GM12878 (cell line): Measurements from ENCODE around the gene NEU1. TPM values are rescaled to one million over a fixed set of nuclear protein-coding genes. Genes with fewer than 3 reads are reported as not detected.

Experiments
- CBX5 ChIP-seq: sonication (generic); IDR thresholded peaks from 2 replicates; pipeline ENCODE4 v1.6.1; 2016; ENCODE audit warnings: low read depth, moderate library complexity, mild to moderate bottlenecking, inconsistent platforms
- E2F4 ChIP-seq: IDR thresholded peaks from 2 replicates; pipeline ENCODE4 v1.6.1; 2012; ENCODE audit warnings: low read depth, low read length, improper control_type of control experiment
- EGR1 ChIP-seq, 2 experiments: IDR thresholded peaks; 1 replicate in 1 of 2; 2 replicates in 1 of 2; pipeline ENCODE4 v1.6.1; 2011 to 2012; ENCODE audit warnings: low read depth in 2 of 2, low read length in 2 of 2, borderline replicate concordance in 1 of 2, mild to moderate bottlenecking in 1 of 2, moderate library complexity in 1 of 2
- HDGF ChIP-seq: fragments of 450-650 bp; IDR thresholded peaks from 2 replicates; pipeline ENCODE4 v1.6.1; 2016; ENCODE audit warnings: antibody characterized with exemption
- HSF1 ChIP-seq: fragments of 150-350 bp; IDR thresholded peaks from 2 replicates; pipeline ENCODE4 v1.6.1; 2014; ENCODE audit warnings: mild to moderate bottlenecking, low read depth, low read length
- IKZF2 ChIP-seq, 2 experiments: fragments of 450-650 bp; IDR thresholded peaks; 2 replicates each; pipeline ENCODE4 v1.6.1; 2017; ENCODE audit warnings: mild to moderate bottlenecking in 2 of 2, moderate library complexity in 2 of 2
- IRF3 ChIP-seq: fragments of 450-650 bp; IDR thresholded peaks from 2 replicates; pipeline ENCODE4 v1.6.1; 2014; ENCODE audit warnings: mild to moderate bottlenecking
- IRF5 ChIP-seq: fragments of 450-650 bp; IDR thresholded peaks from 2 replicates; pipeline ENCODE4 v1.6.1; 2017; ENCODE audit warnings: borderline replicate concordance
- KDM1A ChIP-seq: fragments of 200-600 bp; sonication (generic); IDR thresholded peaks from 2 replicates; pipeline ENCODE4 v1.6.1; 2016; ENCODE audit warnings: borderline replicate concordance
- MEF2A ChIP-seq: IDR thresholded peaks from 2 replicates; pipeline ENCODE4 v1.6.1; 2011; ENCODE audit warnings: low read depth, mild to moderate bottlenecking, low read length, moderate library complexity; ENCODE audit not compliant: insufficient read depth
- NR2F1 ChIP-seq: fragments of 450-650 bp; conservative IDR thresholded peaks from 2 replicates; pipeline ENCODE4 v1.6.1; 2017; ENCODE audit warnings: mild to moderate bottlenecking
- PAX8 ChIP-seq: fragments of 450-650 bp; IDR thresholded peaks from 2 replicates; pipeline ENCODE4 v1.6.1; 2017; ENCODE audit warnings: mild to moderate bottlenecking, moderate library complexity
- SIX5 ChIP-seq: IDR thresholded peaks from 2 replicates; pipeline ENCODE4 v1.6.1; 2011; ENCODE audit warnings: mild to moderate bottlenecking, low read depth, low read length, moderate library complexity; ENCODE audit not compliant: severe bottlenecking
- SREBF1 ChIP-seq: IDR thresholded peaks from 2 replicates; pipeline ENCODE4 v1.6.1; 2012; ENCODE audit warnings: mild to moderate bottlenecking, low read length
- ZNF207 ChIP-seq: fragments of 450-650 bp; IDR thresholded peaks from 2 replicates; pipeline ENCODE4 v1.6.1; 2014; ENCODE audit warnings: antibody characterized with exemption, mild to moderate bottlenecking, borderline replicate concordance
- ZNF274 ChIP-seq: IDR thresholded peaks from one replicate; pipeline ENCODE4 v1.8.0; 2011; ENCODE audit not compliant: insufficient read length, insufficient read depth
- polyA plus RNA-seq, 11 experiments: library from polyadenylated mRNA; depleted of rRNA in 4 of 11; unstranded in 6 of 11; stranded (reverse) in 5 of 11; fragments of >200 nt; fragmentation: Nextera tagmentation in 4 of 11; fragmentation: Illumina TruSeq in 1 of 11; extraction: Ambion mirVana in 4 of 11; extraction: Trizol in 1 of 11; gene quantifications; 1 replicate in 1 of 11; 2 replicates in 10 of 11; pipeline versions ENCODE4 v1.2.1 to v1.2.3, GENCODE V29; 2011 to 2016; ENCODE audit warnings: inconsistent platforms in 2 of 11, missing spikeins in 2 of 11, low read depth in 1 of 11
- total RNA-seq, 4 experiments: library from RNA; depleted of rRNA in 3 of 4; stranded (reverse); fragments of >200 nt in 3 of 4; fragmentation: Illumina TruSeq in 1 of 4; extraction: Trizol in 1 of 4; gene quantifications; 2 replicates each; pipeline versions ENCODE4 v1.2.1 to v1.2.3, GENCODE V29; 2013 to 2021
- TF ChIP-seq, protein P1 (sequence below): fragments of 150-350 bp; IDR thresholded peaks from 2 replicates; pipeline ENCODE4 v1.6.1; 2016; ENCODE audit warnings: low read depth, low read length
- TF ChIP-seq, protein P2 (sequence below): fragments of 450-650 bp; IDR thresholded peaks from 2 replicates; pipeline ENCODE4 v1.6.1; 2017; ENCODE audit warnings: mild to moderate bottlenecking, moderate library complexity

NEU1 gene
- total and polyA plus RNA-seq, 10 of the 15 experiments (the other 5 are each of a cell fraction or from before 2014, with no cell fraction given): 7.2 to 26.9 (median 21.6) TPM

GRCh38 chr6:31898383-31899011 lies 35.9 kb upstream of the NEU1 start (continued):
- TF ChIP-seq HDGF (no peak), NR2F1 (no peak), CBX5 (no peak), E2F4 (no peak), SIX5 (peak; percentile 96), IRF5 (no peak), HSF1 (no peak), ZNF207 (no peak), EGR1 (IDR thresholded peaks at IDR 0.05; ENCODE audit: borderline replicate concordance in 1 of 2, low read depth in 2 of 2, low read length in 2 of 2) (no peak), IRF3 (no peak), ZNF274 (no peak), KDM1A (no peak), SREBF1 (peak; percentile 37; the same call in 1 of the 2 replicates), PAX8 (no peak), IKZF2 (IDR thresholded peaks at IDR 0.05) (no peak), MEF2A (no peak)
- TF ChIP-seq, protein P1, sequence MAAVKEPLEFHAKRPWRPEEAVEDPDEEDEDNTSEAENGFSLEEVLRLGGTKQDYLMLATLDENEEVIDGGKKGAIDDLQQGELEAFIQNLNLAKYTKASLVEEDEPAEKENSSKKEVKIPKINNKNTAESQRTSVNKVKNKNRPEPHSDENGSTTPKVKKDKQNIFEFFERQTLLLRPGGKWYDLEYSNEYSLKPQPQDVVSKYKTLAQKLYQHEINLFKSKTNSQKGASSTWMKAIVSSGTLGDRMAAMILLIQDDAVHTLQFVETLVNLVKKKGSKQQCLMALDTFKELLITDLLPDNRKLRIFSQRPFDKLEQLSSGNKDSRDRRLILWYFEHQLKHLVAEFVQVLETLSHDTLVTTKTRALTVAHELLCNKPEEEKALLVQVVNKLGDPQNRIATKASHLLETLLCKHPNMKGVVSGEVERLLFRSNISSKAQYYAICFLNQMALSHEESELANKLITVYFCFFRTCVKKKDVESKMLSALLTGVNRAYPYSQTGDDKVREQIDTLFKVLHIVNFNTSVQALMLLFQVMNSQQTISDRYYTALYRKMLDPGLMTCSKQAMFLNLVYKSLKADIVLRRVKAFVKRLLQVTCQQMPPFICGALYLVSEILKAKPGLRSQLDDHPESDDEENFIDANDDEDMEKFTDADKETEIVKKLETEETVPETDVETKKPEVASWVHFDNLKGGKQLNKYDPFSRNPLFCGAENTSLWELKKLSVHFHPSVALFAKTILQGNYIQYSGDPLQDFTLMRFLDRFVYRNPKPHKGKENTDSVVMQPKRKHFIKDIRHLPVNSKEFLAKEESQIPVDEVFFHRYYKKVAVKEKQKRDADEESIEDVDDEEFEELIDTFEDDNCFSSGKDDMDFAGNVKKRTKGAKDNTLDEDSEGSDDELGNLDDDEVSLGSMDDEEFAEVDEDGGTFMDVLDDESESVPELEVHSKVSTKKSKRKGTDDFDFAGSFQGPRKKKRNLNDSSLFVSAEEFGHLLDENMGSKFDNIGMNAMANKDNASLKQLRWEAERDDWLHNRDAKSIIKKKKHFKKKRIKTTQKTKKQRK: no peak
- TF ChIP-seq, protein P2, sequence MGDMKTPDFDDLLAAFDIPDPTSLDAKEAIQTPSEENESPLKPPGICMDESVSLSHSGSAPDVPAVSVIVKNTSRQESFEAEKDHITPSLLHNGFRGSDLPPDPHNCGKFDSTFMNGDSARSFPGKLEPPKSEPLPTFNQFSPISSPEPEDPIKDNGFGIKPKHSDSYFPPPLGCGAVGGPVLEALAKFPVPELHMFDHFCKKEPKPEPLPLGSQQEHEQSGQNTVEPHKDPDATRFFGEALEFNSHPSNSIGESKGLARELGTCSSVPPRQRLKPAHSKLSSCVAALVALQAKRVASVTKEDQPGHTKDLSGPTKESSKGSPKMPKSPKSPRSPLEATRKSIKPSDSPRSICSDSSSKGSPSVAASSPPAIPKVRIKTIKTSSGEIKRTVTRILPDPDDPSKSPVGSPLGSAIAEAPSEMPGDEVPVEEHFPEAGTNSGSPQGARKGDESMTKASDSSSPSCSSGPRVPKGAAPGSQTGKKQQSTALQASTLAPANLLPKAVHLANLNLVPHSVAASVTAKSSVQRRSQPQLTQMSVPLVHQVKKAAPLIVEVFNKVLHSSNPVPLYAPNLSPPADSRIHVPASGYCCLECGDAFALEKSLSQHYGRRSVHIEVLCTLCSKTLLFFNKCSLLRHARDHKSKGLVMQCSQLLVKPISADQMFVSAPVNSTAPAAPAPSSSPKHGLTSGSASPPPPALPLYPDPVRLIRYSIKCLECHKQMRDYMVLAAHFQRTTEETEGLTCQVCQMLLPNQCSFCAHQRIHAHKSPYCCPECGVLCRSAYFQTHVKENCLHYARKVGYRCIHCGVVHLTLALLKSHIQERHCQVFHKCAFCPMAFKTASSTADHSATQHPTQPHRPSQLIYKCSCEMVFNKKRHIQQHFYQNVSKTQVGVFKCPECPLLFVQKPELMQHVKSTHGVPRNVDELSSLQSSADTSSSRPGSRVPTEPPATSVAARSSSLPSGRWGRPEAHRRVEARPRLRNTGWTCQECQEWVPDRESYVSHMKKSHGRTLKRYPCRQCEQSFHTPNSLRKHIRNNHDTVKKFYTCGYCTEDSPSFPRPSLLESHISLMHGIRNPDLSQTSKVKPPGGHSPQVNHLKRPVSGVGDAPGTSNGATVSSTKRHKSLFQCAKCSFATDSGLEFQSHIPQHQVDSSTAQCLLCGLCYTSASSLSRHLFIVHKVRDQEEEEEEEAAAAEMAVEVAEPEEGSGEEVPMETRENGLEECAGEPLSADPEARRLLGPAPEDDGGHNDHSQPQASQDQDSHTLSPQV: no peak
